GM23248 (cell line): ENCODE data around the gene TBRG4. TPM values are rescaled to one million over a fixed set of nuclear protein-coding genes. Genes with fewer than 3 reads are reported as not detected.

ENCODE experiments used
- DNase-seq: peaks from one replicate; pipeline ENCODE4 v3.0.0-alpha.2; 2015
- H2AFZ ChIP-seq: fragments of 200-600 bp; sonication (generic); 2 replicates; pipeline ENCODE4 v1.6.1; 2016; ENCODE audit warnings: antibody characterized with exemption
- H3F3A ChIP-seq: fragments of 200-600 bp; sonication (generic); 2 replicates; pipeline ENCODE4 v1.6.1; 2016; ENCODE audit warnings: mild to moderate bottlenecking, antibody characterized with exemption, mixed run types; ENCODE audit not compliant: insufficient read depth
- H3K27ac ChIP-seq: fragments of 200-600 bp; sonication (generic); 2 replicates; pipeline ENCODE4 v1.5.1; 2016; ENCODE audit warnings: mild to moderate bottlenecking
- H3K27me3 ChIP-seq: fragments of 200-600 bp; sonication (generic); replicated peaks from 2 replicates; pipeline ENCODE4 v1.6.1; 2016; ENCODE audit warnings: mild to moderate bottlenecking; ENCODE audit not compliant: insufficient read depth
- H3K36me3 ChIP-seq: fragments of 200-600 bp; sonication (generic); 2 replicates; pipeline ENCODE4 v1.6.1; 2016; ENCODE audit warnings: low read depth, mild to moderate bottlenecking
- H3K4me1 ChIP-seq: fragments of 200-600 bp; sonication (generic); 2 replicates; pipeline ENCODE4 v1.6.1; 2016; ENCODE audit warnings: mild to moderate bottlenecking; ENCODE audit not compliant: insufficient read depth
- H3K4me2 ChIP-seq: fragments of 200-600 bp; sonication (generic); one replicate; pipeline ENCODE4 v1.6.1; 2016; ENCODE audit warnings: mild to moderate bottlenecking; ENCODE audit not compliant: unreplicated experiment
- H3K4me3 ChIP-seq: fragments of 200-600 bp; sonication (generic); 2 replicates; pipeline ENCODE4 v1.5.1; 2016; ENCODE audit warnings: mild to moderate bottlenecking
- H3K79me2 ChIP-seq: fragments of 200-600 bp; sonication (generic); 2 replicates; pipeline ENCODE4 v1.6.1; 2016; ENCODE audit warnings: mild to moderate bottlenecking; ENCODE audit not compliant: insufficient read depth
- H3K9ac ChIP-seq: fragments of 200-600 bp; sonication (generic); 2 replicates; pipeline ENCODE4 v1.6.1; 2016; ENCODE audit warnings: mild to moderate bottlenecking
- H3K9me2 ChIP-seq: fragments of 200-600 bp; sonication (generic); 2 replicates; pipeline ENCODE4 v1.6.1; 2016; ENCODE audit warnings: mixed run types, mild to moderate bottlenecking, moderate library complexity; ENCODE audit not compliant: insufficient read depth
- H3K9me3 ChIP-seq: fragments of 200-600 bp; sonication (generic); one replicate; pipeline ENCODE4 v1.6.1; 2017; ENCODE audit warnings: low read depth
- H4K20me1 ChIP-seq: fragments of 200-600 bp; sonication (generic); 2 replicates; pipeline ENCODE4 v1.6.0; 2016; ENCODE audit not compliant: insufficient read depth
- EZH2 ChIP-seq: fragments of 200-600 bp; sonication (generic); IDR thresholded peaks from 2 replicates; pipeline ENCODE4 v1.6.1; 2018; ENCODE audit warnings: antibody characterized with exemption, mild to moderate bottlenecking; ENCODE audit not compliant: insufficient read depth, poor library complexity, severe bottlenecking
- EZH2phosphoT487 ChIP-seq: fragments of 200-600 bp; sonication (generic); IDR thresholded peaks from 2 replicates; pipeline ENCODE4 v1.6.1; 2018; ENCODE audit warnings: antibody characterized with exemption, moderate library complexity, mild to moderate bottlenecking, low read depth; ENCODE audit not compliant: insufficient read depth
- WGBS, 2 experiments: methylation state at CpG; one replicate each; pipeline ENCODE4 v1.1.6; 2015 to 2017; ENCODE audit warnings: low lambda C conversion rate in 2 of 2, low coverage in 1 of 2; ENCODE audit errors: missing lambda C conversion rate in 2 of 2; 5-methylcytosine and 5-hydroxymethylcytosine counted together
- in situ Hi-C: fragments of 300-500 bp; cut with MboI; formaldehyde crosslinking; loops from 2 replicates; pipeline ENCODE4 v1.15.0; 2020
- polyA plus RNA-seq: library from polyadenylated mRNA; unstranded; fragments of >200 nt; fragmentation: Nextera tagmentation; extraction: Ambion mirVana; gene quantifications from 2 replicates; pipeline ENCODE4 v1.2.1, GENCODE V29; 2016
- total RNA-seq: library from RNA; depleted of rRNA; stranded (reverse); fragments of >200 nt; shearing (Covaris generic); gene quantifications from 2 replicates; pipeline ENCODE4 v1.2.3, GENCODE V29; 2014

The TBRG4 gene
- total and polyA plus RNA-seq, 2 experiments from 2014 or later, result 55.8 to 62.7 TPM

DNA sequence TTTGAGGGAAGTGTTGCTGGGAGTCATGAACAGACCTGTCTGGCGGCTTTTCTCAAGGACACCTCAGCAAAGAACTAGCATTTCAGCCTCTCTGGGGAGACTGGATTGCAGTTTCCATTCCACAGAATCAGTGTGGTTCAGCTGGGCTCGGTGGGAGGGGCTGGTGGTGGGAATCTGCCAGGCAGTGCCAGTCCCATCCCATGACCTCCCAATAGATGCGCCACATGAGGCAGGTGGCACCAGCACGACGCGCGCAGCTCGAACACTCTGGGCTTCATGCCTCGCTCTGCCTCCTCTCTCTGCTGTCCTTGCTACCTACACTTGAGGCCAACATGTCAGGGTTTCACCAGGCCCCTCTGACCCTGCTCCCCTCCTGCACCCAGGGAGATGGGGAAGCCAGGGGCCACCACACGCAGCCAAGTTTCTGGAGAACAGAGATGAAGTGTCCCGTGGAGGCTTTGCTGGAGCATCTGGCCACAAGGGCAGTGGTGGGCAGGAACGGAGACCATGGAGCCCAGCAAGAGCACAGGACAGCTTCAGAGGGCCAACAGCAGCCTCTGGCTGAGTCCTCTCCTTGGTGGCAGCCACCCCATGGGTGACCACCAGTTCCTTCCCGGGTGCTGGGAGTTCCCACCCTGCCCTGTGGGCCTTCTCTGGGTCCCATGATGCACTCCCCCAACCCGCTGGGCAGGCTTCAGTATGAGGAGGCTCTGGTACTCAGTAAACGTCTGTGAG is 25.0 kb downstream of the TBRG4 start:
- in situ Hi-C loops, result no loop called here
- no peak overlapping the region for H3K9ac ChIP-seq
- no peaks in the 10 kb centered on the region for H3K9me3 ChIP-seq
- TF ChIP-seq EZH2, result no peak
- TF ChIP-seq EZH2phosphoT487, result no peak
- no peaks in the 10 kb centered on the region for H4K20me1 ChIP-seq
- no peaks in the 10 kb centered on the region for H3K27me3 ChIP-seq
- DNase-seq, result no peak
- H2AFZ ChIP-seq, result no peak overlapping the region
- no peaks in the 10 kb centered on the region for H3K9me2 ChIP-seq
- no peaks in the 10 kb centered on the region for H3K36me3 ChIP-seq
- no peaks in the 10 kb centered on the region for H3F3A ChIP-seq
- WGBS, 2 experiments, result 84% methylated on average over 15 of the region's 15 CpGs
- H3K27ac ChIP-seq, result no peak overlapping the region
- no peak overlapping the region for H3K4me3 ChIP-seq
- no peak overlapping the region for H3K4me2 ChIP-seq
- H3K79me2 ChIP-seq, result no peaks in the 10 kb centered on the region
- no peaks in the 10 kb centered on the region for H3K4me1 ChIP-seq

DNA sequence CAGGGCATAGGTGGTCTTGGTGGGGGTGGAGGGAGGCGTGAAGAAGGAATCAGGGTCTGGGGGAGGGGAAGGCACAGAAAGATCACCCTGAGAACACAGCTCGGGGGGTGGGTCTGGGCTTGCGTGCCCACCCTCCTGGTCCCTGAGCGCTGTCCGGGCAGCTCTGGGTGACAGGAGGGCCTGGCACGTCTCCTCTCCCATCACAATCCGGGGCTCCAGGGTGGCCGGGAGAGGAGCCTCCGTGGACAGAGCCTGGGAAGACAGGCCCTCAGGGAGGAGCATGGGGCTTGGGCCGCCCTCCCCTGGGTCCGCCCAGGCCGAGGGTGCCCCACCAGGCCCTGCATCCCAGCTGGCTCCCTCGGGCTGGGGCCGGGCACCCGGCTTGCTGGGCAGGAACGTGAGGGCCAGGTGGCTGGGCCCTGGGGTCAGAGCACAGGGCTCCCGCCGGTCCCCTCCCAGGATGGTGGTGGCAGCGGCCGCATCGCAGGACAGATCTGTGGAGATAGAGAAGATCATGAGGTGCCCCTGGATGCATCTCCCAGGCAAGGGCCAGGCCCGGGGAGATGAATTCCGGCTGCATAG is 25.8 kb downstream of the TBRG4 start:
- H3K36me3 ChIP-seq, result no peaks in the 10 kb centered on the region
- no peaks in the 10 kb centered on the region for H3K27me3 ChIP-seq
- H3K4me2 ChIP-seq, result no peak overlapping the region
- no peak overlapping the region for H3K27ac ChIP-seq
- no peak overlapping the region for H3K9ac ChIP-seq
- WGBS, 2 experiments, result 82 to 85% methylated on average over 17 to 22 of the region's 23 CpGs
- no peaks in the 10 kb centered on the region for H3K9me2 ChIP-seq
- no peaks in the 10 kb centered on the region for H4K20me1 ChIP-seq
- H3K9me3 ChIP-seq, result no peaks in the 10 kb centered on the region
- in situ Hi-C loops, result no loop called here
- no peaks in the 10 kb centered on the region for H3K79me2 ChIP-seq
- no peaks in the 10 kb centered on the region for H3F3A ChIP-seq
- DNase-seq, result no peak
- TF ChIP-seq EZH2phosphoT487 (no peak), EZH2 (no peak)
- H2AFZ ChIP-seq, result no peak overlapping the region
- no peak overlapping the region for H3K4me3 ChIP-seq
- no peaks in the 10 kb centered on the region for H3K4me1 ChIP-seq

DNA sequence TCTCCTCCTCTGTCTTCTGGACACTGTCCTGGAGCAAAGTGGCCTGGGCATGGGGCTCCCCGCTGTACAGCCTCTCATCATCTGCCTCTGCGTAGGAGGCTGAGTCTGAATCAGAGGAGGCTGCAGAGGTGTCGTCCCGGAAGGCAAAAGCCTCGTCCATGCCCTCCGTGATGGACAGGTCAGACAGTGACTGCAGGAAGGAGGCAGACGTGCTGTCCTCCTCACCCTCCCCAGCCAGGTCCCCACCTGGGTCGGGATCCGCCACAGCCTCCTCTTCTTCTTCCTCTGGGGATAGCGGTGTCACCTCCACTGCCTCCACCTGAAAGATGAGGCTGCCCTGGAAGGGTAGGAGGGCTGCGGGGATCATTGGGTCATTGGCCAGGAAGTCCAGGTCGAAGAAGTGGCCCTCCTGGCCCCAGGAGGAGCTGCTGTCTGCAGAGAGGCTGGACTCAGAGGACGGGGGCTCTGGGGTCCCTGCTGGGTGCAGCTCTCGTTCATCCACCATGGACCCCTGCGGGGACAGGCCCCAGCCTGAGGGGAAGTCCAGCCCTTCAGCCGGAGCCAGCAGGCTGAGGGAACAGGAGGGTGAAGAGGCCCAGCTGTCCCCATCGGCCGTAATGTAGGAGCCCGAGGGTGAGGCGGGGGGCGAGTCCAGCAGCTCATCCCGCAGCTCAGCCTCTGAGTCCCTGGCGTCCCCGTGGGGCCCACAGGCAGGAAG is 26.4 kb downstream of the TBRG4 start:
- Histone ChIP-seq H4K20me1 (no peaks in the 10 kb centered on the region), H3K27me3 (no peaks in the 10 kb centered on the region), H3K9ac (no peak overlapping the region), H3K4me1 (no peaks in the 10 kb centered on the region), H3K4me3 (no peak overlapping the region), H3K36me3 (no peaks in the 10 kb centered on the region), H3K4me2 (no peak overlapping the region), H2AFZ (no peak overlapping the region), H3K9me2 (no peaks in the 10 kb centered on the region), H3K79me2 (no peaks in the 10 kb centered on the region), H3K27ac (no peak overlapping the region), H3F3A (no peaks in the 10 kb centered on the region), H3K9me3 (no peaks in the 10 kb centered on the region)
- 79 to 80% methylated on average over 22 to 24 of the region's 24 CpGs for WGBS, 2 experiments
- in situ Hi-C loops, result no loop called here
- TF ChIP-seq EZH2, result no peak
- no peak for DNase-seq

DNA sequence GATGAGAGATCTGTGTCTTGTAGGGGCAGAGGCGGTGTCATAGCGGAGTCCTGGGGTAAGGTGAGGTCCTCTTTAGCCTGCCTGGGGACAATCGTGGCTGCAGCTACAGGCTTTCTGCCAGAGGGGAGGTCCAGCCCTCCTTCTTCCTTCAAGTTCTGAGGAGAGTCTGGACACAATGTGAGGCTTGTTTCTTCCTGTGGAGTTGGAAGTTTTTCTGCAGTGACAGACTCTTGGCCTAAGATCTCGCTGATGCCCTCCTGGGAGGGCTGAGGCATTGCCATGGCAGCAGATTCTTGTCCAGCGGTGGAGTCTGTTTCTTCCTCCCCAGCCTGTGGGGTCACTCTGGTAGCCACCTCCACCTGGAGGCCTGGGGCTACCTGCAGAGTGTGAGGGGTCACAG is 27.2 kb downstream of the TBRG4 start:
- H3F3A ChIP-seq, result no peaks in the 10 kb centered on the region
- H3K79me2 ChIP-seq, result no peaks in the 10 kb centered on the region
- H3K9ac ChIP-seq, result no peak overlapping the region
- TF ChIP-seq EZH2phosphoT487 (no peak), EZH2 (no peak)
- WGBS, 2 experiments, result 60 to 63% methylated on average over 5 of the region's 5 CpGs
- H2AFZ ChIP-seq, result no peak overlapping the region
- no peaks in the 10 kb centered on the region for H4K20me1 ChIP-seq
- no peaks in the 10 kb centered on the region for H3K9me2 ChIP-seq
- no peak overlapping the region for H3K4me2 ChIP-seq
- H3K9me3 ChIP-seq, result no peaks in the 10 kb centered on the region
- no peak overlapping the region for H3K27ac ChIP-seq
- DNase-seq, result no peak
- H3K4me3 ChIP-seq, result no peak overlapping the region
- H3K4me1 ChIP-seq, result no peaks in the 10 kb centered on the region
- no peaks in the 10 kb centered on the region for H3K27me3 ChIP-seq
- no peaks in the 10 kb centered on the region for H3K36me3 ChIP-seq
- in situ Hi-C loops, result no loop called here
